Spleen (tissue), 7 donors: ENCODE results near the gene JTB.

Experiments
- POLR2A ChIP-seq, 3 donors: fragments of 450-650 bp; IDR thresholded peaks; one replicate each; pipeline ENCODE4 v1.5.1; 2017; ENCODE audit warnings: antibody characterized with exemption in 3 of 3, mild to moderate bottlenecking in 1 of 3
- TF ChIP-seq, protein P1 (sequence below), 11 experiments: fragments of 200-600 bp in 7 of 11; fragments of 450-650 bp in 4 of 11; sonication (generic) in 4 of 11; IDR thresholded peaks in 8 of 11; conservative IDR thresholded peaks in 3 of 11; 1 replicate in 7 of 11; 2 replicates in 4 of 11; pipeline versions ENCODE4 v1.4.0 to v1.8.0; 2016 to 2021; ENCODE audit warnings: antibody characterized with exemption in 11 of 11, inconsistent platforms in 4 of 11, mild to moderate bottlenecking in 1 of 11
- donor health status: DM: no; HTN: no; CAD: no; lungs with moderate emphysema.
- donor health status: DM: no; HTN: no; CAD: no.
- donor health status: DM: no; HTN: no; CAD: no.

DNA sequence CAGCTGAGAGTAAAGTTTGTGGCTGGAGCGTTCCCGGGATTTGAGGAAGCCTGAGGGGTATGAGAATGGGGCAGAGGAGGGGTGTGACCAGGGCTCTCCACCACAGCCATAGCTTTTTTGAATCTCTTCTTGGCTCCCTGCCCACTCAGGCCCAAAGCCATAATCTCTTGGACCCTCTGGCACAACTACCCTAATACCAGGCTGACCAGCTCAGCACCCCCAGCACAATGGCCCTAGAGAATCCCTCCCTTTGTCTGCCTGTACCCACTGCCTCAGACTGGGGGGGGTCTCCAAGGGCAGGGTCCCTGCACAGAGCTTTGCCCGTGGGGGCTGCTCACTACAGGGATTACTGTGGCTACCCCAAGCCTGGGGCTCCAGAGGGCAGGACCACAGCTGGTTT lies 38.5 kb downstream of the JTB start:
- TF ChIP-seq, protein P1, sequence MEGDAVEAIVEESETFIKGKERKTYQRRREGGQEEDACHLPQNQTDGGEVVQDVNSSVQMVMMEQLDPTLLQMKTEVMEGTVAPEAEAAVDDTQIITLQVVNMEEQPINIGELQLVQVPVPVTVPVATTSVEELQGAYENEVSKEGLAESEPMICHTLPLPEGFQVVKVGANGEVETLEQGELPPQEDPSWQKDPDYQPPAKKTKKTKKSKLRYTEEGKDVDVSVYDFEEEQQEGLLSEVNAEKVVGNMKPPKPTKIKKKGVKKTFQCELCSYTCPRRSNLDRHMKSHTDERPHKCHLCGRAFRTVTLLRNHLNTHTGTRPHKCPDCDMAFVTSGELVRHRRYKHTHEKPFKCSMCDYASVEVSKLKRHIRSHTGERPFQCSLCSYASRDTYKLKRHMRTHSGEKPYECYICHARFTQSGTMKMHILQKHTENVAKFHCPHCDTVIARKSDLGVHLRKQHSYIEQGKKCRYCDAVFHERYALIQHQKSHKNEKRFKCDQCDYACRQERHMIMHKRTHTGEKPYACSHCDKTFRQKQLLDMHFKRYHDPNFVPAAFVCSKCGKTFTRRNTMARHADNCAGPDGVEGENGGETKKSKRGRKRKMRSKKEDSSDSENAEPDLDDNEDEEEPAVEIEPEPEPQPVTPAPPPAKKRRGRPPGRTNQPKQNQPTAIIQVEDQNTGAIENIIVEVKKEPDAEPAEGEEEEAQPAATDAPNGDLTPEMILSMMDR (IDR thresholded peaks at IDR 0.05 in 8 of 11, conservative IDR thresholded peaks at IDR 0.05 in 3 of 11), result no peak
- no peak for TF ChIP-seq POLR2A (IDR thresholded peaks at IDR 0.05)
